ENCODE results near the gene LDLRAD4. TPM values are rescaled to one million over a fixed set of nuclear protein-coding genes. Genes with fewer than 3 reads are reported as not detected.

Gene LDLRAD4
- total RNA-seq, 4 donors from 2014 or later, result 23.9 to 38.3 (median 27.0) TPM

DNA sequence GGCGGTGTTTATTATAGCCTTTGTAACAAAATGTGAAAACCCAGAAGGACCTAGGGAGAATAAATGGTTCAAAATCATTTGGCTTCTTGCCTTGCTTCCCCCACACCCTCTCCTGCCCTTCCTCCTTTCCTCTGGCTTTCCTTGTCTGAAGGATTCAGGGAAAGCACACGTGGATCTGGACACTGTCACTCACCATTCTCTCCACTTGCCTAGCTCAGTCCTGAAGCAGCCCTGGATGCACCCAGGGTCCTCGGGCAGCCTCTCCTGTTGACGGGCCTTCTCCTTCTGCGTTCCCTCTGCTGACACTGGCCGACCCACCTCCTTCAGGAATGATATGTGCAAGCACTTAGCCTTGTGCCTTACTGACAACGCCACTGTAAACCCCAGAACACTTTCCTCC lies 439.4 kb downstream of the LDLRAD4 start:
- ATAC-seq (ENCODE audit: low FRiP score), result no peak
- DNase-seq (ENCODE audit: low spot score), result no peak
- TF ChIP-seq, protein P1, sequence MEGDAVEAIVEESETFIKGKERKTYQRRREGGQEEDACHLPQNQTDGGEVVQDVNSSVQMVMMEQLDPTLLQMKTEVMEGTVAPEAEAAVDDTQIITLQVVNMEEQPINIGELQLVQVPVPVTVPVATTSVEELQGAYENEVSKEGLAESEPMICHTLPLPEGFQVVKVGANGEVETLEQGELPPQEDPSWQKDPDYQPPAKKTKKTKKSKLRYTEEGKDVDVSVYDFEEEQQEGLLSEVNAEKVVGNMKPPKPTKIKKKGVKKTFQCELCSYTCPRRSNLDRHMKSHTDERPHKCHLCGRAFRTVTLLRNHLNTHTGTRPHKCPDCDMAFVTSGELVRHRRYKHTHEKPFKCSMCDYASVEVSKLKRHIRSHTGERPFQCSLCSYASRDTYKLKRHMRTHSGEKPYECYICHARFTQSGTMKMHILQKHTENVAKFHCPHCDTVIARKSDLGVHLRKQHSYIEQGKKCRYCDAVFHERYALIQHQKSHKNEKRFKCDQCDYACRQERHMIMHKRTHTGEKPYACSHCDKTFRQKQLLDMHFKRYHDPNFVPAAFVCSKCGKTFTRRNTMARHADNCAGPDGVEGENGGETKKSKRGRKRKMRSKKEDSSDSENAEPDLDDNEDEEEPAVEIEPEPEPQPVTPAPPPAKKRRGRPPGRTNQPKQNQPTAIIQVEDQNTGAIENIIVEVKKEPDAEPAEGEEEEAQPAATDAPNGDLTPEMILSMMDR (IDR thresholded peaks at IDR 0.05), result no peak

DNA sequence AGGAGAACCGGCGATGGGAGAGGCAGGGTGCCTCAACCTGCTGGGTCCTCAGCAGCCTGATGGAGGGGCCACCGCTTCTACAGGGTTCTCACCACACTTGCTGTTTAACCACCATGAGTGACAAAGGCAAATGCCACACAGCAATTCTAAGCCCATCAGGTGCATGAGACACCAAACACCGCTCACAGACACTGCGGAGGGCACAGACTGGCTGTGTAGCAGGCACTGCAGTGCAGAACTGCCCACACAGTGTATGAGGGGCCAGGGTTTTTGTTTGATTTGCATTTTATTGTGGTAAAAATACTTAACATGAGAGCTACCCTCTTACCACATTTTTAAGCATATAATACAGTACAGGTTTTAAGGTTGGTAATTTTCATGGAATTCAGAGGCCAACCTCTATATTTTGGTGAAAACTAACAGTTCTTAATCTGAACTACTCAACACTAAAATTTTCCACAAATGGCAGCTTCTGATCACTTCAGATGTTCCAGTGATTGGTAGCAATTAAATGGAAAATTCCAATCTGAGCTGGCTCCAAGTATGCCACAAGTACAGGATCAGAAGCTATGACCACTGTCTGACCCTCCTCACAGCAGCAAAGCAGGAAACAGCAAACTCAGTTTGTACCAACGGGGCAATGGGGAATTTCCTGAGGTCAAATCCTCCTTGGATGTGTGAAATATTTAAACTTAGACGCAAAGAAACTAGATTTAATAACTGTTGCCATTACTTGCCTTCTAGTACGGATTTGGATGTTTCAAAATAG lies 440.1 kb downstream of the LDLRAD4 start:
- DNase-seq (ENCODE audit: low spot score), result no peak
- no peak for ATAC-seq (ENCODE audit: low FRiP score)
- TF ChIP-seq, protein P1 (IDR thresholded peaks at IDR 0.05), result no peak

DNA sequence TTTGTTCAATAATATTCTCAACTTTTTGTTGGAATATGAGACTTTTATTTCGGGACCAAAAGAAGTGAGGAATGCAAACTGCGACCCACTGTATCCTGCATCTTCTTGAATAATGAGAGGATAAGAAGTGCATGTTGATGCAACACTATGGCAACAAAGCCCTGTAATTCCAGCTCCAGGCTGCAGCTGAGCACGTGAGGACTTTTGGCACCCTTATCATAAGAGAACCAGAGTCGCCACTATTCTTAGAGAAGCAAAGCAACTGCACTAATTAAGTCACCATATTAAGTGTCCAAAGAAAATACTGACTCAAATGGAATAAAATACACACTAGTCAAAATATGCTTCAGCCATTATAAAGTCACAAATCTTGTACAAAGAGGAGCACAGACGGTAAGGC lies 441.9 kb downstream of the LDLRAD4 start:
- TF ChIP-seq, protein P1 (IDR thresholded peaks at IDR 0.05), result no peak
- DNase-seq (ENCODE audit: low spot score) (no peak), ATAC-seq (ENCODE audit: low FRiP score) (no peak)

DNA sequence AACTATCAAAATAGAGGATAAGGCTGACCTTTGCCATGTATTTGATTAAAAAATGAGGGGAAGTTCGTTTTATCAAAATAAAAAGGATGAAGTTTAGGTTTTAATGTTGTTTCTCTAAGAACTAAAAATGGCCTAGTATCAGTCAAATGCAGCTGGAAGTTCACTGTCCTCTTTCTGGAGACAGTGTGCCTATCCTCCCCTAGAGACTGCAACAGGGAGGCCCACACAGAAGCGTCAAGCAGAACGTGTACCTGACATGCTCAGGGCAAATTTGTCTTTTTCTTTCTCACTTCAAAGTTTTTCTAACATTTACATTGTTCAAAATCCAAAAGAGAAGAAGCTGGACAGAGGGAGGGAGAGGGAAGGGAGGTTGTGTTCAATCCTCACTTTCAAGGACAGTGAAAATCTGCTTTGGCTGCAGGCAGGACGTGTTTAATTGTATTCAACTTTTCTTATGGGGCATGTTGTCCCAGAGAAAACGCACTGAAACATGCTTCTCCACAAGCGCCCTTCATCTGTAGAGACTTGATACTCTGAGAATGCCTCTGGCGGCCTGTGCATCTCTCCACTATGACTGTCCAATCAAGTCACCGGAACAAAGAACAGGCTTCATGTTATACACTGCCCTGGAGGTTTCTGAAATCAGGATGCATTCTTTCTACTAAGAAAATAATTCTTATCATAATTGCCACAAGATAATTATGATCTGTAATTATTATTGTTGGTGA lies 442.7 kb downstream of the LDLRAD4 start:
- TF ChIP-seq, protein P1 (IDR thresholded peaks at IDR 0.05), result no peak
- ATAC-seq (ENCODE audit: low FRiP score), result no peak
- no peak for DNase-seq (ENCODE audit: low spot score)

DNA sequence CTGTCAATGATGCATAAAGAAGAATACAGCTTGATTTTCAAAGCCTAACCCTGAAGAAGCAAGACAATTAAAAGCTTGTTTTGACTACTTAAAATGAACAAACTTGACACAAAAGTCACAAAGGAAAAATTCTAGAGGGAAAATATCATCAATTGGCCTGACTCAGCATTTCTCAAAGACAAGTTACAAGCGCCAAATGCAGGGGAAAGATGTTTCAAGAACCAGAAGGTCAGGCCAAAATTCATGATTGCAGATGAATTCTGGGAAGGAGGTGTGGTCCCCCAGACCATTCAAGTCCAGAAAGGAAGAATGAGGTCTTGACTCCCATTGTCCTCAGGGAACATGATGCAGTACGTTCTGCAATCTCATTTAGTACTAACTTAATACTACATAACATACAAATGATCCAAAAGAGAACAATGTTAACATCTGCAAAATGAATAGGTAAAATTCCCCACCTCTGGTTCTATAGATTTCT lies 443.3 kb downstream of the LDLRAD4 start:
- ATAC-seq (ENCODE audit: low FRiP score) (no peak), DNase-seq (ENCODE audit: low spot score) (no peak)
- TF ChIP-seq, protein P1 (IDR thresholded peaks at IDR 0.05), result no peak

DNA sequence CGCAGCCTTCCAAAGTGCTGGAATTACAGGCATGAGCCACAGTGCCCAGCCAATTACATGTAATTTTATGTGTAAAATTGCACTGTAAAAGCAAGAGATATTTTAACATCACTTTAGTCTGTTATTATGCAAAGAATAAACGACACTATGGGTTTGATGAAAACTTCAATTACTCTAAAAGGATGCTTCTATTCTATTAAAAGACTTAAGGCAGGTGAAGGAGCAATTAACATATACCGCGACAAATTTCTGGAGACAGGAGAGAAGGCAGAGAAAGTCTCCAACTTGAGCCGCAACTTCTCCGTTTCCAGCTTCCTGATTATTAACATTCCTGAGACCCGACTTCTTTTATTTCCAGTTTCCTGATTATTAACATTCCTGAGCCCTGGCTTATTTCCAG lies 454.1 kb downstream of the LDLRAD4 start:
- TF ChIP-seq, protein P1 (IDR thresholded peaks at IDR 0.05), result no peak
- ATAC-seq (ENCODE audit: low FRiP score) (no peak), DNase-seq (ENCODE audit: low spot score) (no peak)
